ENCODE results near the gene FOXL2NB.

GRCh38 chr3:138909904-138910303 is 37.1 kb upstream of the FOXL2NB start:
- TF ChIP-seq CTCF (IDR thresholded peaks at IDR 0.05), result no peak
- no peak for TF ChIP-seq POLR2A (IDR thresholded peaks at IDR 0.05)
